ENCODE data around the gene MYNN. TPM values are rescaled to one million over a fixed set of nuclear protein-coding genes. Genes with fewer than 3 reads are reported as not detected.

Gene MYNN
- total RNA-seq, 1 donor from 2014 or later = 31.6 TPM

- Histone ChIP-seq H3K36me3 (ENCODE audit: control insufficient read depth, insufficient read depth, low read length) (no peaks in the 10 kb centered on the region), H3K4me3 (ENCODE audit: low read depth, low read length) (no peak overlapping the region), H3K27me3 (ENCODE audit: control insufficient read depth, insufficient read depth, low read length) (no peaks in the 10 kb centered on the region)
- no peak for DNase-seq (ENCODE audit: low read depth)
- TF ChIP-seq, protein P1, sequence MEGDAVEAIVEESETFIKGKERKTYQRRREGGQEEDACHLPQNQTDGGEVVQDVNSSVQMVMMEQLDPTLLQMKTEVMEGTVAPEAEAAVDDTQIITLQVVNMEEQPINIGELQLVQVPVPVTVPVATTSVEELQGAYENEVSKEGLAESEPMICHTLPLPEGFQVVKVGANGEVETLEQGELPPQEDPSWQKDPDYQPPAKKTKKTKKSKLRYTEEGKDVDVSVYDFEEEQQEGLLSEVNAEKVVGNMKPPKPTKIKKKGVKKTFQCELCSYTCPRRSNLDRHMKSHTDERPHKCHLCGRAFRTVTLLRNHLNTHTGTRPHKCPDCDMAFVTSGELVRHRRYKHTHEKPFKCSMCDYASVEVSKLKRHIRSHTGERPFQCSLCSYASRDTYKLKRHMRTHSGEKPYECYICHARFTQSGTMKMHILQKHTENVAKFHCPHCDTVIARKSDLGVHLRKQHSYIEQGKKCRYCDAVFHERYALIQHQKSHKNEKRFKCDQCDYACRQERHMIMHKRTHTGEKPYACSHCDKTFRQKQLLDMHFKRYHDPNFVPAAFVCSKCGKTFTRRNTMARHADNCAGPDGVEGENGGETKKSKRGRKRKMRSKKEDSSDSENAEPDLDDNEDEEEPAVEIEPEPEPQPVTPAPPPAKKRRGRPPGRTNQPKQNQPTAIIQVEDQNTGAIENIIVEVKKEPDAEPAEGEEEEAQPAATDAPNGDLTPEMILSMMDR (IDR thresholded peaks at IDR 0.05; ENCODE audit: insufficient read depth, low read length, severe bottlenecking) = no peak
- no peak for FAIRE-seq
Measured at GRCh38 chr3:169827712-169828111, 54.5 kb downstream of the MYNN start.

GRCh38 chr3:169835533-169835932, 62.3 kb downstream of the MYNN start:
- no peak for FAIRE-seq
- TF ChIP-seq, protein P1 (IDR thresholded peaks at IDR 0.05; ENCODE audit: insufficient read depth, low read length, severe bottlenecking) = no peak
- Histone ChIP-seq H3K4me3 (ENCODE audit: low read depth, low read length) (no peak overlapping the region), H3K36me3 (ENCODE audit: control insufficient read depth, insufficient read depth, low read length) (no peaks in the 10 kb centered on the region), H3K27me3 (ENCODE audit: control insufficient read depth, insufficient read depth, low read length) (no peaks in the 10 kb centered on the region)
- DNase-seq (ENCODE audit: low read depth) = no peak

- TF ChIP-seq, protein P1 (IDR thresholded peaks at IDR 0.05; ENCODE audit: insufficient read depth, low read length, severe bottlenecking) = no peak
- Histone ChIP-seq H3K36me3 (ENCODE audit: control insufficient read depth, insufficient read depth, low read length) (no peaks in the 10 kb centered on the region), H3K4me3 (ENCODE audit: low read depth, low read length) (no peak overlapping the region), H3K27me3 (ENCODE audit: control insufficient read depth, insufficient read depth, low read length) (no peaks in the 10 kb centered on the region)
- DNase-seq (ENCODE audit: low read depth) = no peak
- FAIRE-seq = no peak
Measured at GRCh38 chr3:169836078-169836941, 63.1 kb downstream of the MYNN start.

- Histone ChIP-seq H3K36me3 (ENCODE audit: control insufficient read depth, insufficient read depth, low read length) (no peaks in the 10 kb centered on the region), H3K27me3 (ENCODE audit: control insufficient read depth, insufficient read depth, low read length) (no peaks in the 10 kb centered on the region), H3K4me3 (ENCODE audit: low read depth, low read length) (no peak overlapping the region)
- TF ChIP-seq, protein P1 (IDR thresholded peaks at IDR 0.05; ENCODE audit: insufficient read depth, low read length, severe bottlenecking) = no peak
- FAIRE-seq = no peak
- no peak for DNase-seq (ENCODE audit: low read depth)
Measured at GRCh38 chr3:169836942-169837275, 63.7 kb downstream of the MYNN start.

- H3K27me3 ChIP-seq (ENCODE audit: control insufficient read depth, insufficient read depth, low read length) = no peaks in the 10 kb centered on the region
- no peaks in the 10 kb centered on the region for H3K36me3 ChIP-seq (ENCODE audit: control insufficient read depth, insufficient read depth, low read length)
- no peak overlapping the region for H3K4me3 ChIP-seq (ENCODE audit: low read depth, low read length)
- FAIRE-seq (no peak), DNase-seq (ENCODE audit: low read depth) (no peak)
- TF ChIP-seq, protein P1 (IDR thresholded peaks at IDR 0.05; ENCODE audit: insufficient read depth, low read length, severe bottlenecking) = no peak
Measured at GRCh38 chr3:169838511-169839030, 65.4 kb downstream of the MYNN start.

Other genes starting within 250 kb of the MYNN start
- gene MECOM, start 109.7 kb upstream of the MYNN start, total RNA-seq = 7.6 and 10.6 TPM in 2 replicates
- gene TERC, start 8.3 kb upstream of the MYNN start, total RNA-seq = 118 and 346 TPM in 2 replicates
- gene ACTRT3, start 3.8 kb upstream of the MYNN start, total RNA-seq = 0.64 and 1.1 TPM in 2 replicates
- not detected in 2 replicates for gene LRRIQ4, start 39.5 kb downstream of the MYNN start, total RNA-seq
- gene LRRC34, start 39.5 kb downstream of the MYNN start, total RNA-seq = under 0.01 and 0.38 TPM in 2 replicates
- gene LRRC31, start 96.5 kb downstream of the MYNN start, total RNA-seq = not detected in 2 replicates
- gene SAMD7, start 138.2 kb downstream of the MYNN start, total RNA-seq = not detected in 2 replicates
- gene SEC62, start 193.4 kb downstream of the MYNN start, total RNA-seq = 27.1 and 39.2 TPM in 2 replicates

Measured in bronchial epithelial cell (primary cell).